Stimulated activated CD8-positive, alpha-beta memory T cell treated with anti-CD3 and anti-CD28 coated beads, Interleukin-4, amount 100 ng/mL, for 48 hours (primary cell): ENCODE results near the gene RHBDL3.
A peak's percentile ranks its signal among the peaks of the same experiment; 100 is the strongest.
"Not testable (repeated sequence)": the region's sequence is repeated elsewhere in the genome, so short reads cannot be mapped to it uniquely, and the experiment has no call there.

ENCODE experiments used
- DNase-seq: peaks from one replicate; pipeline ENCODE4 v3.0.0-alpha.2; 2020

The RHBDL3 gene

GRCh38 chr17:32292094-32292493, 26.5 kb downstream of the RHBDL3 start:
- DNase-seq = no peak

- no peak for DNase-seq
These were observed 31.8 kb downstream of the RHBDL3 start for GRCh38 chr17:32297424-32297823.

GRCh38 chr17:32297860-32298259, 32.2 kb downstream of the RHBDL3 start:
- DNase-seq = no peak

- DNase-seq = no peak
These were observed 32.7 kb downstream of the RHBDL3 start for GRCh38 chr17:32298298-32298697.

- no peak for DNase-seq
These were observed 33.3 kb downstream of the RHBDL3 start for GRCh38 chr17:32298721-32299579.

GRCh38 chr17:32299580-32300164, 34.0 kb downstream of the RHBDL3 start:
- DNase-seq = no peak

- no peak for DNase-seq
These were observed 36.4 kb downstream of the RHBDL3 start for GRCh38 chr17:32302037-32302436.

GRCh38 chr17:32302860-32303649, 37.4 kb downstream of the RHBDL3 start:
- no peak for DNase-seq

GRCh38 chr17:32303781-32304288, 38.2 kb downstream of the RHBDL3 start:
- DNase-seq = no peak

GRCh38 chr17:32305049-32305448, 39.4 kb downstream of the RHBDL3 start:
- no peak for DNase-seq

GRCh38 chr17:32307658-32308057, 42.0 kb downstream of the RHBDL3 start:
- DNase-seq = no peak

- DNase-seq = no peak
These were observed 45.5 kb downstream of the RHBDL3 start for GRCh38 chr17:32311028-32311536.

GRCh38 chr17:32314636-32315035, 49.0 kb downstream of the RHBDL3 start:
- DNase-seq = no peak

- DNase-seq = no peak
These were observed 49.5 kb downstream of the RHBDL3 start for GRCh38 chr17:32315171-32315570.

GRCh38 chr17:32316653-32317052, 51.0 kb downstream of the RHBDL3 start:
- DNase-seq = not testable (repeated sequence)

- no peak for DNase-seq
These were observed 51.7 kb downstream of the RHBDL3 start for GRCh38 chr17:32317353-32317752.

- DNase-seq = no peak
These were observed 52.4 kb downstream of the RHBDL3 start for GRCh38 chr17:32318071-32318470.

GRCh38 chr17:32319548-32319905, 53.9 kb downstream of the RHBDL3 start:
- DNase-seq = peak; percentile 93

GRCh38 chr17:32320080-32320479, 54.4 kb downstream of the RHBDL3 start:
- not testable (repeated sequence) for DNase-seq

GRCh38 chr17:32320847-32321246, 55.2 kb downstream of the RHBDL3 start:
- DNase-seq = no peak

GRCh38 chr17:32323046-32323445, 57.4 kb downstream of the RHBDL3 start:
- no peak for DNase-seq

GRCh38 chr17:32323811-32324491, 58.3 kb downstream of the RHBDL3 start:
- DNase-seq = peak; percentile 35

- DNase-seq = no peak
These were observed 62.3 kb downstream of the RHBDL3 start for GRCh38 chr17:32327911-32328310.
